GM13977 (cell line): ENCODE data around the gene CD28.
A peak's percentile ranks its signal among the peaks of the same experiment; 100 is the strongest.

Source experiments
- DNase-seq: peaks from one replicate; pipeline ENCODE4 v3.0.0; 2012; ENCODE audit warnings: low spot score
- CTCF ChIP-seq: IDR thresholded peaks from 2 replicates; pipeline ENCODE4 v1.5.1; 2012; ENCODE audit warnings: mild to moderate bottlenecking, control low read depth; ENCODE audit not compliant: insufficient read depth; ENCODE audit errors: extremely low read depth, missing control alignments
- in situ Hi-C: fragments of 300-500 bp; cut with MboI; formaldehyde crosslinking; loops from one replicate; pipeline ENCODE4 v1.12.0; 2022; ENCODE audit warnings: low sequenced_read_pairs, low pct_unique_long_range_greater_than_20kb, mixed read lengths, inconsistent platforms; ENCODE audit not compliant: unreplicated experiment

The CD28 gene

GRCh38 chr2:203719456-203720410, 13.3 kb downstream of the CD28 start:
- in situ Hi-C loops: no loop called here
- TF ChIP-seq CTCF: no peak
- DNase-seq: no peak

GRCh38 chr2:203720915-203721672, 14.7 kb downstream of the CD28 start:
- no peak for TF ChIP-seq CTCF
- in situ Hi-C loops: no loop called here
- no peak for DNase-seq

GRCh38 chr2:203721781-203722300, 15.4 kb downstream of the CD28 start:
- no peak for DNase-seq
- in situ Hi-C loops: no loop called here
- TF ChIP-seq CTCF: no peak

GRCh38 chr2:203722411-203722810, 16.0 kb downstream of the CD28 start:
- in situ Hi-C loops: no loop called here
- DNase-seq: no peak

GRCh38 chr2:203728321-203728720, 21.9 kb downstream of the CD28 start:
- in situ Hi-C loops: no loop called here
- no peak for TF ChIP-seq CTCF
- no peak for DNase-seq

More at GRCh38 chr2:203722411-203722810, 16.0 kb downstream of the CD28 start:
- TF ChIP-seq CTCF: no peak

- peak; percentile 64 for DNase-seq
- TF ChIP-seq CTCF: no peak
- in situ Hi-C loops: no loop called here
These were observed 23.8 kb downstream of the CD28 start for GRCh38 chr2:203730076-203730729.
